NT2/D1 (cell line): ENCODE results near the gene DYRK3.

Experiments used
- SUZ12 ChIP-seq: IDR thresholded peaks from 2 replicates; pipeline ENCODE4 v1.6.1; 2011; ENCODE audit not compliant: insufficient read length, insufficient read depth; ENCODE audit errors: extremely low read depth
- YY1 ChIP-seq: IDR thresholded peaks from 2 replicates; pipeline ENCODE4 v1.6.1; 2011; ENCODE audit not compliant: insufficient read length, insufficient read depth

DNA sequence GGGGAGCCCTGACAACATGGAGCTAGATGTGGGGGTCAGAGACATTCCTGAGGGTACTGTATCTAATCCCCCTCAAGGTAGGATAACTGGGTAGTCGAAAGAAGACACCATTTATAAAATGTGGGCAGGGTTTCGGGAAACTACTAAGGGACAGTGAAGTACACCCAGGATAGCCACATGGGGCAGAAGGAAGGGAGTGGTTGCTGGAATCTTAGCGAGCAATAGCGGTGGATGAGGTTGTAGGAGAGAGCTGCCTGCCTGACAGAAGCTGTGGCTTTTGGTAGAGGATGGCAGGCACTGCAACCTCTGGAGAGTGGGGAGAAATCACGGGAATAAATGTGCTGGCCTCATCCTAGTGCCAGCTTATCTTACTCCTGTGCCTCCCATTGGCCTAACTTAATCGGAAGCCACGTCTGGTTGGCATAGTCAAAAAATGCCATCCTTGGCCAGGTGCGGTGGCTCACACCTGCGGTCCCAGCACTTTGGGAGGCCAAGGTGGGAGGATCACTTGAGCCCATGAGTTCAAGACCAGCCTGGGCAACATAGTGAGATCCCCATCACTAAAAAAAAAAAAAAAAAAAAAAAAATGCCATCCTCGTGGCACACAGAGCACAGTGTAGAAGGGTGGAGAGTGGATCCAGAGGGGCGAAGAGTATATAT lies 26.0 kb downstream of the DYRK3 start:
- TF ChIP-seq YY1 = no peak
- TF ChIP-seq SUZ12 = no peak
